Erythroblast (primary cell): ENCODE measurements around the gene SMYD1.

Experiments
- GATA1 ChIP-seq: IDR thresholded peaks from 2 replicates; pipeline ENCODE4 v1.6.1; 2011; ENCODE audit warnings: low read depth, mild to moderate bottlenecking, control low read depth, low read length, moderate library complexity
- POLR2A ChIP-seq: IDR thresholded peaks from 2 replicates; pipeline ENCODE4 v1.6.1; 2011; ENCODE audit warnings: mild to moderate bottlenecking, low read length

- TF ChIP-seq POLR2A = no peak
- no peak for TF ChIP-seq GATA1
These were observed 3.7 kb downstream of the SMYD1 start for GRCh38 chr2:88071365-88071764.
